ENCODE measurements around the gene SNTG2.

GRCh38 chr2:1053786-1054185, 103.1 kb downstream of the SNTG2 start:
- TF ChIP-seq CTCF (IDR thresholded peaks at IDR 0.05) (no peak), POLR2A (IDR thresholded peaks at IDR 0.05) (no peak)
